Hepatocyte (in vitro differentiated cells): ENCODE results near the gene CPLX4.

Source experiments
- EZH2 ChIP-seq: fragments of 200-600 bp; sonication (generic); IDR thresholded peaks from 2 replicates; pipeline ENCODE4 v1.6.1; 2016; ENCODE audit warnings: antibody characterized with exemption, mild to moderate bottlenecking, borderline replicate concordance
- EZH2phosphoT487 ChIP-seq: fragments of 200-600 bp; sonication (generic); IDR thresholded peaks from one replicate; pipeline ENCODE4 v1.6.1; 2018; ENCODE audit warnings: antibody characterized with exemption, mild to moderate bottlenecking, low read depth, moderate library complexity; ENCODE audit not compliant: unreplicated experiment, severe bottlenecking

DNA sequence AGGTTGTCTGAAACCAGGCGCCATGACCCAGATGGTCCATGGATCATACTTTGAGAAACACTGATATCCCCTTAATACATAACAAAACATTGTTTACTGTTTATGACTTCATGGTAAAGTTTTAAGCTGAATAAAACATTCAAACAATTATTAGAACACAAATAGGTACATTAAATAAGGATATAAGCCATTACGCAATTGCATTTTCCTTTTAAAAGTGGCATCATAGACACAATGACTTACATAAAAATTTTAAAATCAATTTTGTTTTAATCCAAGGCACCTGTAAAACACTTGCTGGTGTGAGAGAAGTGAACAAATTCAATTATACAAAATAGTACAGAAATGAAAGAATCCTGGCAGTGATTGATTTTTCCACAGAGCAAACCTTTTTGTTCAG is 10.2 kb upstream of the CPLX4 start:
- TF ChIP-seq EZH2phosphoT487 (no peak), EZH2 (no peak)
